Motor neuron (in vitro differentiated cells): ENCODE measurements around the gene ENHO. TPM values are rescaled to one million over a fixed set of nuclear protein-coding genes. Genes with fewer than 3 reads are reported as not detected.
"Not testable (repeated sequence)": the region's sequence is repeated elsewhere in the genome, so short reads cannot be mapped to it uniquely, and the experiment has no call there.

Source experiments
- ATAC-seq, 8 experiments: fragments of 200-7000 bp; cut with Tn5 transposase; replicated peaks in 6 of 8; 2 replicates each; pipeline ENCODE4 v1.8.0; 2021; ENCODE audit warnings: mild to moderate bottlenecking in 8 of 8, moderate library complexity in 8 of 8
- H3K27ac ChIP-seq, 2 donors: fragments of 250-450 bp; sonication (Bioruptor Pico); 2 replicates each; pipeline ENCODE4 v1.9.0; 2021; ENCODE audit warnings: antibody characterized with exemption in 2 of 2, mild to moderate bottlenecking in 2 of 2, moderate library complexity in 1 of 2
- H3K4me1 ChIP-seq, 2 donors: fragments of 250-450 bp; sonication (Bioruptor Pico); replicated peaks in 1 of 2; 2 replicates each; pipeline ENCODE4 v1.6.1; 2021; ENCODE audit warnings: antibody characterized with exemption in 2 of 2, mild to moderate bottlenecking in 2 of 2, moderate library complexity in 1 of 2
- H3K4me3 ChIP-seq, 5 donors: fragments of 250-450 bp; sonication (Bioruptor Pico); 2 replicates each; pipeline ENCODE4 v1.9.0; 2021; ENCODE audit warnings: antibody characterized with exemption in 5 of 5, mild to moderate bottlenecking in 5 of 5, moderate library complexity in 4 of 5
- WGBS, 10 experiments: fragments of 450-650 bp; shearing (Covaris generic); methylation state at CpG; one replicate each; pipeline ENCODE4 v1.0.0; 2022; 5-methylcytosine and 5-hydroxymethylcytosine counted together
- in situ Hi-C, 9 experiments: fragments of 400-800 bp; cut with MboI; loops; one replicate each; pipeline ENCODE4 v1.15.0; 2021; ENCODE audit warnings: low sequenced_read_pairs in 9 of 9, low pct_unique_long_range_greater_than_20kb in 2 of 9; ENCODE audit not compliant: unreplicated experiment in 9 of 9
- total RNA-seq, 8 experiments: library from RNA; unstranded; fragments of 300-600 nt; gene quantifications; 2 replicates each; pipeline versions ENCODE4 v1.2.3 to v1.2.4, GENCODE V29; 2022

The ENHO gene
- total RNA-seq, 8 experiments from 2014 or later, result 3.9 to 25.4 (median 18.8) TPM

DNA sequence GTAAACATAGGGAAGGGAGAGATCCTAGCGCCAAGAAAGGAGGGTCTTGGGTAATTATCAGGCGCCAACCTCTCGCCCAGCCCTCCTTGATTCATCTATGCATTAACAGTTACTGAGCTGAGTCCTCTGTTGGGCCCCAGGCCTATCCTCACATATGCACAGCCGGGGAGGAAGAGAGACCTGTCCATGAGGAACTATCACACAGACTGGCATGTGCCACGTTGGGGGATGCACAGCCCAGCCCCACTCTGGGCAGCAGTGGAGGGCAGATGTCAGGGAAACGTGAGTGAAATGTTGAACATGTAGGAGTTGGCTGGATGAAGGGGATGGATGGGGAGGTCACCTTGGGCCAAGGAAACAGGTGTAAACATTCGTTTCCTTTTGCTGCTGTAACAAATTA lies 18.8 kb upstream of the ENHO start:
- no peak for ATAC-seq
- Histone ChIP-seq H3K4me3 (no peak overlapping the region), H3K4me1 (no peaks in the 10 kb centered on the region), H3K27ac (no peak overlapping the region)
- in situ Hi-C loops, result no loop called here
- WGBS, 10 experiments, result 36 to 89% (median 70%) methylated on average over 2 to 4 of the region's 7 CpGs; no CpG with 5 or more reads in 5 of the 10 experiments

DNA sequence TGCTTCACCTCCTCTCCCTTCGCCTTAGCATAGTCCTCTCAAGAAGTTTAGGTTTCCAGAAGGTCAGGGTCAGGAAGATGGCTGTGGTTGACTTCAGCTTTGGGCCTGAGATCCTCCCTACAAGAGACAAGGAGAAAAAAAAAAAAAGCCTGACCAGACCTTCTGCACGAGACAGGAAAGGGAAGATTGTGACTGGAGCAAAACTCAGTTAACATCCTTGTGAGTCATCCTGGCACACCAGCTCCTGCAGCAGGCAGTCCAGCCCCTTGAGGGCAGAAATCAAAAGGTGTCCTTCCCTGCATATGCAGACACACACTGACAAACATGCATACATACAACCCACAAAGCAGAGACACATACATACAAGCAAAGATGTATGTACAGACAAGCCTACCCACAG lies 18.0 kb upstream of the ENHO start:
- 0 to 80% (median 0%) methylated on average over 1 of the region's 2 CpGs; no CpG with 5 or more reads in 7 of the 10 experiments for WGBS, 10 experiments
- ATAC-seq, result peak; percentile 88 to 100 (median 93)
- in situ Hi-C loops, result no loop called here

DNA sequence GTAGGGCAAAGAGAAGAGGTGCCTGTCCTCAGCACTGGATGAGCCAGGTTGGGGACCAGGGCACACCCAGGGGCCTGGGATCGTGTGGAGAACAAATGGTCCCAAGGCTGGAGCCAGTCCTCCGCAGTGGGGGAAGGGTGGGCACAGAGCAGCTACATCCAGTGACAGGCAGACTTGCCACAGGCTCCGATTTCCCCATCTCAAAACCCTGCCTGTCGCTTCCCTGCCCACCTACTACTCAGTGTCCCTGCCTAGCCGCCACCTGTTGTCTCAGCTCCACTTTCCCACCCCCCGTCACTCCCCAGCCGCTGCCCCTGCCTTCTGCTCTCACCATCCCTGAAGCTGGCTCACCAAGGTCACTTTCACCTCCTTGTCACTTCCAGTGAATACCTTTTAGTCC lies 13.9 kb upstream of the ENHO start:
- Histone ChIP-seq H3K4me3 (no peak overlapping the region), H3K4me1 (no peaks in the 10 kb centered on the region), H3K27ac (no peak overlapping the region)
- WGBS, 10 experiments, result 73 to 88% methylated on average over 1 to 2 of the region's 7 CpGs; no CpG with 5 or more reads in 8 of the 10 experiments
- in situ Hi-C loops, result no loop called here
- no peak for ATAC-seq

More for the DNA sequence above, 18.0 kb upstream of the ENHO start:
- no peak overlapping the region for H3K4me3 ChIP-seq
- no peaks in the 10 kb centered on the region for H3K4me1 ChIP-seq
- no peak overlapping the region for H3K27ac ChIP-seq

DNA sequence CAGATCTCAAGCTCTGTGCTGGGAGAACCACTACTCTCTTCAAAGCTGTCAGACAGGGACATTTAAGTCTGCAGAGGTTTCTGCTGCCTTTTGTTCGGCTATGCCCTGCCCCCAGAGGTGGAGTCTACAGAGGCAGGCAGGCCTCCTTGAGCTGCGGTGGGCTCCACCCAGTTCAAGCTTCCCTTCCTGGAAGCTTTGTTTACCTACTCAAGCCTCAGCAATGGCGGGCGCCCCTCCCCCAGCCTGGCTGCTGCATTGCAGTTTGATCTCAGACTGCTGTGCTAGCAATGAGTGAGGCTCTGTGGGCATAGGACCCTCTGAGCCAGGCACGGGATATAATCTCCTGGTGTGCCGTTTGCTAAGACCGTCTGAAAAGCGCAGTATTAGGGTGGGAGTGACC lies 9.3 kb upstream of the ENHO start:
- in situ Hi-C loops, H3K27ac ChIP-seq, ATAC-seq, H3K4me1 ChIP-seq, H3K4me3 ChIP-seq: not testable (repeated sequence)
- WGBS, 10 experiments, result 90% methylated on average over 2 of the region's 8 CpGs; no CpG with 5 or more reads in 9 of the 10 experiments

DNA sequence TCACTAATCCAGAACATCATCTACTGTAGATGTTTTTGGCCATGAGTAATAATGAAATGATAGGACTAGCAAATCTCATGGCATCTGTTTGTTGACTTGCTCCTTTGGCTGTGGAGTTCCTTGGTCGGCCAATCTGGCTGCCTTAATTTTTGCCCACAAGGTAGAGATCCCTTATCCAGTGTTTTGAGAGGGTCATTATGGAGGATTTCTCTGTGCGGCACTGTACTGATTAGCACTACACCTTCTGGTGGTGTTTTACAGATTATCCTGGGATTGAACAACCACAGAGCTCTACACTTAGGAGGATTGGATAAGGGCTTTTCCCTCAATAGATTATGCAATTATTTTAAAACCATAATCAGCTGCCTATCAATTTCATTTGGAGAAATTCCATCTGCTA lies 3.2 kb upstream of the ENHO start:
- Histone ChIP-seq H3K4me1 (peaks cover 4 to 11% of the 10 kb centered on the region in 2 donors), H3K27ac (no peak overlapping the region), H3K4me3 (no peak overlapping the region)
- WGBS, 10 experiments, result 0 to 100% (median 63%) methylated on average over 1 to 2 of the region's 2 CpGs; no CpG with 5 or more reads in 2 of the 10 experiments
- ATAC-seq, result no peak
- in situ Hi-C loops, result no loop called here

DNA sequence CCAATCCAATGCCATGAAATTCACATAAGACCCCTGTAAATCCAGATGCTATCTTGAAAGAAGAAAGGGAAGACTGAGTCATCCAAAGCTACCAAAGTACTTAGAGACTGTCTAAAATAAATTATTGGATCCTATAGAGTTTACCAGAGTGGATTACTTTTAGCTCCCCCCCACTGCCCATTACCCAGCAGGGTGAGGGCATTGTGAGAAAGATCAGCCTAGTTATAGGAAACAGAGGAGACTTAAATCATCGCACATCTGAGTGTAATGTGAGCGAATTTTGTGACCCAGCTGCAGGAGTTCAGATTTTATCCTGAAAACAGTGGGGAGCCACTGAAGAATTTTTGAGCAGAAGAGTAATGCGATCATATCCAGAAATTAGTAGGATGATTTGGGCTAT lies 1.6 kb upstream of the ENHO start:
- ATAC-seq, result no peak
- no peak overlapping the region for H3K27ac ChIP-seq
- in situ Hi-C loops, result no loop called here
- 17 to 100% (median 85%) methylated on average over 1 to 3 of the region's 3 CpGs; no CpG with 5 or more reads in 1 of the 10 experiments for WGBS, 10 experiments
- H3K4me1 ChIP-seq, result peaks cover 4 to 11% of the 10 kb centered on the region in 2 donors
- H3K4me3 ChIP-seq, result no peak overlapping the region

DNA sequence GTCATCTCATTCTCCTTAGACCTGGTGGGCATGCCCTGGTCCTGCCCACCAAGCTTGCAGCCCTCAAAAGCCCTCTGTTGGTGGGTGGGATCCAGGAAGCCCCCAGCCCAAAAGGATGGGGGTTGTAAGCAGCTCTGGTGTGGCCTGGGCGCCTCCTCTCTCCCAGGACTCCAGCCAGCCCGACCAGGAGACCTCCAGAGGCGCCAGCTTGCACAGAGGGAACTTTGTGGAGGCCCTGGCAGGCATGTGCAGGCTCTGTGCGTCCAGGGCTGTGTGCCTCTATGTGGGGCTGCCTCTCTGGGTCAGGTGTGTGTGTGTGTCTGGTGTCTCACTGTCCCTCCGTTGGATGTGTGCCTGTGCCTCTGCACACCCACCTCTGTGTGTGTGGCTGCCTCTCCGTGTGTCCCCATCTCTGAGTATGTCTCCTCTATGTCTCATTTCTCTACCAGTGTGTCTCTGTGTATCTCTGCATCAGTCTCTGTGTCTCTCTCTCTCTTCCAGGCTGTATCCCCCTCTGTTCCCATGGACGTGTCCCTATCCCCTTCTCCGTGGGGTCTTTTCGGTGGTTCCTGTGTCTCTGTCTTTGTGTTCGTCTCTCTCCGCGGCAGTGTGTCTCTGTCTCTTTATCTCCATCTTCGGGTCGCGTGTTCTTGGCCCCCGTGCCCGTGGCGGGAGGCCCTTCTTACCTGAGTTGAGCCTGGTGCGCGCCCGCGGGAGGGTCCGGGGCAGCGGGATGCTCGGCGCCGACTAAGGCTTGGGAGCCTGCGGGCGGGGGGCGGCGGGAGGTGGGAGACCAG lies 501 bp downstream of the ENHO start:
- H3K27ac ChIP-seq, result peak overlapping the region; percentile 40 to 44
- ATAC-seq, result peak in 1 of 8 experiments; percentile 0
- peaks cover 9 to 14% of the 10 kb centered on the region in 2 donors for H3K4me1 ChIP-seq
- peak overlapping the region; percentile 39 to 54 (median 45) for H3K4me3 ChIP-seq
- in situ Hi-C loops, result no loop called here
- WGBS, 10 experiments, result 0 to 25% (median 12%) methylated on average over 1 to 8 of the region's 31 CpGs; no CpG with 5 or more reads in 7 of the 10 experiments

DNA sequence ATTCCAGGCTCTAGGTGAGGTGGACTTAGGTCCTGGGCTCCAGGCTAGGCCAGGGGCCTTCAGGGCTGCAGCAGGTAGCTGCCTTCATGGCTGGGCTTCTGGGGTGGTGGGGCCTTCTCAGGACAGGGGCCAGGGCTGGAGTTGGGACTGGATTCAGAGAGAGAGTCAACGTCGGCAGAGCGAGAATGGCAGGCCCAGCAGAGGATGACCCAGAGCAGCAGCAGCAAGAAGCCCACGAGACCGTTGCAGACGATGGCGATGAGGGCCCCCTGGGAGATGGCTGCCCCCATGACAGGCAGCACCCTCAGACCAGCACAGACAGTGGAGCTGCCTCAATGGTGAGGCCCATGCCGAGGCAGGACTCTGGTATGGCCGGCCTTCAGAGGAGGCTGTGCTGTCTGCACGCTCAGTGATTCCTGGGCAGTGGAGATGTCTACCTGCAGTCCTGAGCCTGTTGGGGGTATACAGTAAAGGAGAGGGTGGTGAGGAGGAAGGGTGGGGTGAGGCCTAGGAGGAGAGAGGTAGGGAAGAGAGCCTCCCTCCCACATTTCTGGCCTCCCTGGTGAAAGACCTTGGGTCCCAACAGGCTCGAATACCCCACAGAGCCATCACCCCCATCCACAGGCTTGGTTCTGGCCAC lies 1.3 kb downstream of the ENHO start:
- in situ Hi-C loops, result no loop called here
- Histone ChIP-seq H3K4me1 (peaks cover 9 to 14% of the 10 kb centered on the region in 2 donors), H3K4me3 (no peak overlapping the region), H3K27ac (no peak overlapping the region)
- 87 to 100% (median 94%) methylated on average over 2 to 6 of the region's 11 CpGs; no CpG with 5 or more reads in 7 of the 10 experiments for WGBS, 10 experiments
- no peak for ATAC-seq

DNA sequence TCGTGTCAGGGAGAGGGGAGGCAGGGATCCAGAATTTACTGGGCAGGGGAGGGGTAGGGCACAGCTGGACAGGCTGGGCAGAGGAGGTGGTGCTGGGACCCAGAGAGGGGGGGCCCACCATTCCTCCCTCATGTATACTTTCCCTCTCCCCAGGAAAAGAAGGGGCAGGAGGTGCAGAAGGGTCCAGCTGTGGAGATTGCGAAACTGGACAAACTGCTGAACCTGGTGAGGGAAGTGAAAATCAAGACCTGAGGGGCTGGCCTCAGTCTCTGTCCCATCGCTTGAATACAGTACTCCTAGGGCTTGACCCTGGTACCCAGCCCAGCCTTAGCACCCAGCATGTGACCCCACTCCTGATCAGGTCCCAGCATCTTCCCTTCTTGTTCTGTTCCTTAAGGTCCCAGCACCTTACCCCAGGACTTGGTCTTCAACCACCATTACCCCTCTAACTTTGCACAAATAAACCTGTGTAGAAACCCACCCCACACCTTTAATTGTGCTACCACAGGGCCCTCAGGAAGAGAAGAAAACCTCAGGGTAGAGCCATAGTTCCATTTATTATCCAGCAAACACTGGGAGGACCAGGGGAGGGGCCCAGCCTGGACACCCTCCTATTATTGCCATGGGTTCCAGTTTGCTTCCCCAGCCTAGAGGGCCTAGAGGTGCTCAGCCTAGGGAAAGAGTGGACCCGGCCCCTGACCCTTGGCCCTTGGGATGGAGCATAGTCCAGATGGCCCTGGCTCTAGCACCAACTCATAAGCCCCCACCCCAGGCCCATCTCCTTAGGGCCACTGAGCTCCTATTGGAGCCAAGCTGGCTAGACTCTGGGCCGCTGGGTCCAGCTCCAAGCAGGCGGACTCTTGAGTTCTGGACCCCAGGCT lies 2.0 kb downstream of the ENHO start:
- H3K4me1 ChIP-seq, result peaks cover 9 to 14% of the 10 kb centered on the region in 2 donors
- WGBS, 10 experiments, result 100% methylated on average over 1 to 2 of the region's 6 CpGs; no CpG with 5 or more reads in 8 of the 10 experiments
- in situ Hi-C loops, result no loop called here
- no peak overlapping the region for H3K27ac ChIP-seq
- no peak for ATAC-seq
- no peak overlapping the region for H3K4me3 ChIP-seq

DNA sequence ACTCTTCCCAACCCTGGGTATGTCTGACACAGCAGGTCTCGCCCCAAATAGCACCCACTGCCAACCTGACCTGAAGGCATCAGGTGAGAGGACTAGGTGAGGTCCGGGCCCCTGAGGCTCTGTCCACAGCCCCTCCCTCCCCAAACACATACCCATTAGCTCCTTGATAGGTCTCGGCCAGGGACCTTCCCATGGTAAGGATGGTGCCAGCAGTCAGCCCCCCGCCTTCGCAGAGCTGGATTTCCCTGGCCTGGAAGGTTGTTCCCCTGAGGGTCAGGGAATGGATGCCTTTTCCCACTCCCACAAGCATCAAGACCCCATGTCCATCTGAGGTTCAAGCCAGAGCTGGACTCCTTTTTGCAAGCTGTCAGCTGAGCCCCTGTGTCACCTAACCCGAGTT lies 2.7 kb downstream of the ENHO start:
- H3K4me1 ChIP-seq, result peaks cover 9 to 14% of the 10 kb centered on the region in 2 donors
- 29 to 100% (median 92%) methylated on average over 1 to 2 of the region's 6 CpGs; no CpG with 5 or more reads in 5 of the 10 experiments for WGBS, 10 experiments
- no peak overlapping the region for H3K4me3 ChIP-seq
- ATAC-seq, result no peak
- no peak overlapping the region for H3K27ac ChIP-seq
- in situ Hi-C loops, result no loop called here

DNA sequence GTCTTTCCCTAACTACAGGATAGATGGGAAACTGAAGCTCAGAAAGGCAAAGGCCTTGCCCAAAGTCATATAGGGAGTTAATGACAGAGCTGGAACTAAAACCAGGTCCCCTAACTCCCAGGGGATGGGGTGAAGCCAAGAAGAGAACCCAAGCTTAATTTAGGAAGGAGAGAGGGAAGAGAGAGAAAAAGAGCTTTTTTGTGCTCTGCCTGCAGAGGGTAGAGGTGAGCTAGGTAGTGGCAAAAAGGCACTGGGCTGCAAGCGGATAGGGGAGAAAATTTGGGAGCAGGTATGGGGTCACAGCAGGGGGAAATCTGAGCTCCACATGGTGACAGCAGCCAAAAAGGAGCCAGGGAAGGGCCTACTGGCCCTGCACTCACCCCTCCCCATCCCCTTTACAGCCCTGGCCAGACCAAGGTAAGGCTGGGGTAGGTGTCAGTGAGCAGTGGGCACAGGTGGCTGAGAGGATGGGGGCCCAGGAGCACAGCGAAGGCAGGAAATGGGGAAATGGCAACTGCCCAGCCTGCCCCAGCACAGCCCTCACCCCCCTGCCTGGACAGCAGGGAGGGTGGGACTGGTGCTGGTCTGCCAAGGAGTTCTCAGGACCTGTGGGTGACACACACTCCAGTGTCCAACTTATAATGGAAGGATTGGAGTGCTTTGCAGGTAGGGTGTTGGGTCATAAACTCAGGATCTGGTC lies 3.3 kb downstream of the ENHO start:
- Histone ChIP-seq H3K4me3 (no peak overlapping the region), H3K27ac (no peak overlapping the region), H3K4me1 (peaks cover 9 to 14% of the 10 kb centered on the region in 2 donors)
- ATAC-seq, result no peak
- 87 to 100% (median 100%) methylated on average over 1 to 2 of the region's 2 CpGs; no CpG with 5 or more reads in 5 of the 10 experiments for WGBS, 10 experiments
- in situ Hi-C loops, result no loop called here

DNA sequence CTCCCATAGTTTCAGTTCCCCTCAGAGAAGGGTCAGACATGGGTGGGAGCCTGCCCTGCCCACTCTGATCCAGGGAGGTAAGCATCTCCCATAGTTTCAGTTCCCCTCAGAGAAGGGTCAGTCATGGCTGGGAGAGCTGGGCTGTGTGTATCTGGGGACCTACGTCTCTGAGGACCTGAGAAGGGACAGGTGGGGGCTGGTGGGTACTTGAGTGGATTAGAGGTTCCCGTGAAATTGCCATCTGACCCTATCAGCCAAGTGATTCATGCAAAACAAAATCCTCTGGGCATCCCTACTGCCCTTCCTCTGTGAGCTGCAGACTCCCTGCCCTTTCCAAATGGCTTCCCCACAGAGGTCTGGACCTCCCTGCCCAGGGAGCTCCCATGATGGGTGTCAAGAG lies 3.9 kb downstream of the ENHO start:
- 100% methylated on average over 2 of the region's 2 CpGs; no CpG with 5 or more reads in 9 of the 10 experiments for WGBS, 10 experiments
- ATAC-seq, result no peak
- H3K27ac ChIP-seq, result no peak overlapping the region
- peaks cover 15 to 19% of the 10 kb centered on the region in 2 donors for H3K4me1 ChIP-seq
- in situ Hi-C loops, result no loop called here
- H3K4me3 ChIP-seq, result no peak overlapping the region
